Nephron (organoid): Measurements from ENCODE around the gene DEFB128.
A peak's percentile ranks its signal among the peaks of the same experiment; 100 is the strongest.
"Not testable (repeated sequence)": the region's sequence is repeated elsewhere in the genome, so short reads cannot be mapped to it uniquely, and the experiment has no call there.

Source experiments
- H3K27ac Mint-ChIP-seq, 3 experiments: 2 replicates each; pipeline ENCODE4 v1.8.0; 2020; ENCODE audit warnings: mixed read lengths in 3 of 3, mild to moderate bottlenecking in 2 of 3, moderate library complexity in 1 of 3
- H3K27me3 Mint-ChIP-seq: 2 replicates; pipeline ENCODE4 v1.8.0; 2021; ENCODE audit warnings: low read depth, mild to moderate bottlenecking, moderate library complexity, mixed read lengths
- H3K36me3 Mint-ChIP-seq: 2 replicates; pipeline ENCODE4 v1.8.0; 2020; ENCODE audit warnings: low read depth, mixed read lengths
- H3K4me1 Mint-ChIP-seq: 2 replicates; pipeline ENCODE4 v1.8.0; 2020; ENCODE audit warnings: mixed read lengths
- H3K4me3 Mint-ChIP-seq, 3 experiments: 2 replicates each; pipeline ENCODE4 v1.8.0; 2020; ENCODE audit warnings: mild to moderate bottlenecking in 3 of 3, mixed read lengths in 3 of 3, moderate library complexity in 2 of 3
- H3K9me3 Mint-ChIP-seq: 2 replicates; pipeline ENCODE4 v1.8.0; 2020; ENCODE audit warnings: mixed read lengths
- CTCF ChIP-seq, 3 experiments: fragments of 200-600 bp; sonication (generic); IDR thresholded peaks; one replicate each; pipeline ENCODE4 v1.5.0; 2021; ENCODE audit warnings: antibody characterized with exemption in 3 of 3; ENCODE audit not compliant: unreplicated experiment in 3 of 3

Gene DEFB128

GRCh38 chr20:210809-211502 is 21.4 kb upstream of the DEFB128 start:
- H3K4me3 Mint-ChIP-seq, result no peak overlapping the region
- H3K9me3 Mint-ChIP-seq, result no peaks in the 10 kb centered on the region
- H3K36me3 Mint-ChIP-seq, result no peaks in the 10 kb centered on the region
- no peak overlapping the region for H3K27ac Mint-ChIP-seq
- no peaks in the 10 kb centered on the region for H3K4me1 Mint-ChIP-seq
- TF ChIP-seq CTCF (IDR thresholded peaks at IDR 0.05; ENCODE audit: unreplicated experiment in 3 of 3), result no peak
- peaks cover 47% of the 10 kb centered on the region for H3K27me3 Mint-ChIP-seq

DNA sequence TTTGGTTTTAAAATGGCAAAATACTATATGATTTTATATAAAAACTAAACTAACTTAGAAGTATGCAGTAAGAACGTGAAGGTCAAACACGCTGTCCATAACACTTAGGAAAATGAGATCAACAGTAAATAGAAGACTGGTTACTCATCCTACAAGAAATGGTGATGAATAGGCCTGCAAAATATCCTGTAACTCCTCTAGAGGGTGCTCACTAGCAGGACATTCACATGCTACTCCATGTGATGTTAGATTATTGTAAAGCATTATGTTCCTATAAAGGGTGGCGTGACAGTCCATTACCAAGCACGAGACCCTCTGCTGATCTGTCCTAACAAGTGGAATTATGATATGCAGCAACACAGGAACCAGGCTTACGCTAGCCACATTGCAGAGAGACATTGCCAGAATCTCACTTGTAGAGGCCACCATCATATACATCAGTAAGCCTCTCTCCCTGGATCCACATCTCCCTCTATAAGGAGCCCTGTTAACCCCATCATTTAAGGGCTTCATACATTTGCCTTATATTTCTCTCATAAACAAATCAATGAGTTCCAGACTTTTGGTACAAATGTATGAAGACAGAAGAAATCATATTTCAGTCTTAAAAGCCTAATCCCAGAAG is 19.5 kb upstream of the DEFB128 start:
- peak; percentile 56 to 61 (median 58) for TF ChIP-seq CTCF (IDR thresholded peaks at IDR 0.05; ENCODE audit: unreplicated experiment in 3 of 3)
- H3K27me3 Mint-ChIP-seq, result peaks cover 51% of the 10 kb centered on the region
- H3K4me3 Mint-ChIP-seq, result no peak overlapping the region
- no peak overlapping the region for H3K27ac Mint-ChIP-seq
- no peaks in the 10 kb centered on the region for H3K9me3 Mint-ChIP-seq
- no peaks in the 10 kb centered on the region for H3K36me3 Mint-ChIP-seq
- H3K4me1 Mint-ChIP-seq, result no peaks in the 10 kb centered on the region

GRCh38 chr20:203630-204029 is 14.1 kb upstream of the DEFB128 start:
- H3K4me3 Mint-ChIP-seq, H3K9me3 Mint-ChIP-seq, H3K36me3 Mint-ChIP-seq, H3K27ac Mint-ChIP-seq, H3K4me1 Mint-ChIP-seq: not testable (repeated sequence)
- peaks cover 54% of the 10 kb centered on the region for H3K27me3 Mint-ChIP-seq

DNA sequence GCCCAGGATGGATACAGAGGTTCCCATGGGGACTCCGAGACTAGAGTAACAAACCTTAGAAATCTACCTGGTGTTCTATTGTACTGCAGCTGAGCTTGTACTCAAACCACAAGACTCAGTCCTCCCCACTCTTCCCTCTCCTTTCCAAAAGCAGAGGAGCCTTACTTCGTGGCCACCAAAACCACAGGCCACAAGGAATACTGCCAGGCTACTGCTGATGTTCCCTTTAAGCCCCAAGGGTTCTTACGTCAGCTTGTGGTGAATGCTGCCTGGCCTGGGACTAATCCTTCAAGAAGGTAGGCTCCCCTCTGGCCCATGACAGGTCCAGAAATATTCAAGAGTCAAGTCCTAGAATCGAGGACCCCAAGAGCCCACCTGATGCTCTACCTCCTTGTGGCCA is 10.5 kb upstream of the DEFB128 start:
- no peak overlapping the region for H3K4me3 Mint-ChIP-seq
- no peak for TF ChIP-seq CTCF (IDR thresholded peaks at IDR 0.05; ENCODE audit: unreplicated experiment in 3 of 3)
- H3K4me1 Mint-ChIP-seq, result no peaks in the 10 kb centered on the region
- H3K27ac Mint-ChIP-seq, result no peak overlapping the region
- H3K36me3 Mint-ChIP-seq, result no peaks in the 10 kb centered on the region
- peaks cover 5% of the 10 kb centered on the region for H3K9me3 Mint-ChIP-seq
- peaks cover 51% of the 10 kb centered on the region for H3K27me3 Mint-ChIP-seq

DNA sequence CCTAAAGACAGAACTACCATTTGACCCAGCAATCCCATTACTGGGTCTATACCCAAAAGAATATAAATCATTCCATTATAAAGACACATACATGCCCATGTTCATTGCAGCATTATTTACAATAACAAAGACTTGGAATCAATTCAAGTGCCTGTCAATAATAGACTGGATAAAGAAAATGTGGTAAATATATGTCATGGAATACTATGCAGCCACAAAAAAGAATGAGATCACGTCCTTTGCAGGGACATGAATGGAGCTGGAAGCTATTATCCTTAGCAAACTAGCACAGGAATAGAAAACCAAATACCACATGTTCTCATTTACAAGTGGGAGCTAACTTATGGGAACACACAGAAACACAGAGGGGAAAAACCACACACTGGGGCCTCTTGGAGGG is 8.7 kb upstream of the DEFB128 start:
- peaks cover 5% of the 10 kb centered on the region for H3K9me3 Mint-ChIP-seq
- no peaks in the 10 kb centered on the region for H3K4me1 Mint-ChIP-seq
- H3K27me3 Mint-ChIP-seq, result peaks cover 51% of the 10 kb centered on the region
- H3K4me3 Mint-ChIP-seq, result no peak overlapping the region
- H3K36me3 Mint-ChIP-seq, result no peaks in the 10 kb centered on the region
- H3K27ac Mint-ChIP-seq, result no peak overlapping the region
- TF ChIP-seq CTCF (IDR thresholded peaks at IDR 0.05; ENCODE audit: unreplicated experiment in 3 of 3), result no peak

DNA sequence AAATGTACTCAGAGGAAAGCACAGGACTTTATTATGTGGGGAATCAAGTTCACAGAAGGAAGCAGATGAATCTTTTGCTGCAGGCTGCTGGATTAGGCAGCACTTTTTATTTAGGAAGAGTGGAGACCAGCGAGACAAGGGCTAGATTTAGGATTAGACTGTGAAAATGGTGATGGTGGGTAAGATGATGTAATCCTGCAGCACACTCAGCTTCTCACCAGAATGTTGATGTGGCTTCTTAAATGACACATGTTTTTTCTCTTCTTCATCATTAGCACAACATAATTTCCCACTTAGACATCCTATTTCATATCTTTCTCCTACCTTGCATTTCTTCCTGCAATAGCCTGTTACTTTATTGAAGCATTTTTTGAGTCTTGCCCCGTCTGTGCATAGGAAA is 1.8 kb downstream of the DEFB128 start:
- Mint-ChIP-seq H3K9me3 (peaks cover 21% of the 10 kb centered on the region), H3K27me3 (peaks cover 62% of the 10 kb centered on the region), H3K27ac (no peak overlapping the region), H3K4me3 (no peak overlapping the region), H3K36me3 (no peaks in the 10 kb centered on the region), H3K4me1 (no peaks in the 10 kb centered on the region)
- TF ChIP-seq CTCF (IDR thresholded peaks at IDR 0.05; ENCODE audit: unreplicated experiment in 3 of 3), result no peak
